Skin of body (tissue), 2 donors: ENCODE results near the gene LGR6. TPM values are rescaled to one million over a fixed set of nuclear protein-coding genes. Genes with fewer than 3 reads are reported as not detected.
A peak's percentile ranks its signal among the peaks of the same experiment; 100 is the strongest.
"Not testable (repeated sequence)": the region's sequence is repeated elsewhere in the genome, so short reads cannot be mapped to it uniquely, and the experiment has no call there.

Experiments
- DNase-seq: peaks from one replicate; lab custom pipeline; 2025; lab: John Stamatoyannopoulos, UW
- total RNA-seq: library from RNA; depleted of rRNA; stranded (reverse); fragments of >200 nt; gene quantifications from one replicate; pipeline ENCODE4 v1.2.3, GENCODE V29; 2014

The LGR6 gene
- total RNA-seq, 1 donor from 2014 or later: 11.9 TPM

- DNase-seq: no peak
Observed at GRCh38 chr1:202319381-202320080, 125.9 kb downstream of the LGR6 start.

DNA sequence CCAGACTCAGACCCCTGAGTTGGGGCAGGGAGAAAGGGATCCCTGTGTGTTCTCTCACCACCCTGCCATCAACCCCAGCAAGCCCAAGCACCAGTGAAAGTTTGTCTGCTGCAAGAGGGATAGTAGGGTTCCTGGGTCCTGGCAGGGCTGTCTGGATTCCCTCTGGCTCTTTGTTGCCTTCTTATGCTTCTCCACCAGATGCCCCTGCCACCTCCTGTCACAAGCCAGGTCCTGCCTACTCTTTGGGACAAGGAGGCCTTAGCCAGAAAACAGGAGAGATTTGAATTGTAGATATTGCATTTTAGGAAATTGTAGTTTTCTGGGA is 126.4 kb downstream of the LGR6 start:
- DNase-seq: no peak

DNA sequence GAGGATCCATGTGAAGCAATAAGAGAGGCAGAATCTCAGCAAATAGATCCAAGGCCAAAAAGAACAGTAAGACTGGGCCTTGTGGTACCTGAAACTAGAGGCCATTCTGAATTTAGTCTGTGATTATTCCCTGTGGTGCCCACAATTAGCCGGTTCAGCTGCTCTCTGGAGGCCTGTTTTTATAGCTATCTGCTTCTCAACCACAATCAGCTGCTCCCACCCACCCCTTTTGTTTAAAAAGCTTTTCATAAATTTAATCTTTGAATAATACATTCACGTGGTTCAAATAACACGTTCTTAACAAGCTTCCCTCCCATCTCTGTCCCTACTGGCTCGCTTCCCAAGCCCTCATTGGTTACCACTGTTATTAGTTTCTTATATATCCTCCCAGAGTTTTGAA is 130.1 kb downstream of the LGR6 start:
- DNase-seq: no peak

DNA sequence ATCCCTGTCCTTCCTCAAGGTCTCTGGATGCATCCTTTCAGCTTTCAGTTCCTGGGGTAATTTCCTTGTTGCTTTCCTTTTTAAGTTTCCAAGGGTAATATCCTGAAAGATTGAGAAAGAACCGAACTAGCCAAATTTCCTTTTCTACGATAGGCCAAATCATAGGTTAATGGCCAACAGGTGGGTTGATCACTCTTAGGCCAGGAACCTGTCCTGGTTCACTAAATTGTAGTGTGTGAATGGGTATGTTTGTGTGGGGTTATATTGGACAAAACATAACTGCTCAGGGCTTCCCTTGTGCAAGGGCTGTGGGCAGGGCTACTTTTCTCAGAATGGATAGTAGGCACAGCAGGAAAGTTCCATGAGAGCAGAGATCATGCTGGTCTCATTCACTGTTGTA is 131.0 kb downstream of the LGR6 start:
- DNase-seq: no peak

DNA sequence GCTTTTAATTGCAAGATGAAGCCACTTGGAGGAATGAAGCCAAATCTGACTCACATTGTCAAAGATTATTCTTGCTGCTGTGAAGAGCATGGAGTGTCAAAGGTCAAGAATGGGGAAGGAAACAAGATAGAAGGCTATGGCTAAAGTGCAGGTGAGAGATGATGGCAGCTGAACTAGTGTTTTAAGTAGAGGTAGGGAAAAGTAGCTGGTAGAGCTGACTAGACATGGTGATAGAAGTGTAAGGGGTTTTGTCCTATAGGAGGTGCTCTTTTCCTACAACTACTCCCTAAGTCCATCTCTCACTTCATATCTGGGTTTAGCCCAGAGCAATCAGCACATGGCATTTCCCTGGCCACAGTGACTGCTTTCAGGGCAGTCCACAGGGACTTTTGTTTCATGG is 136.3 kb downstream of the LGR6 start:
- DNase-seq: no peak

GRCh38 chr1:202333861-202334260 is 140.3 kb downstream of the LGR6 start:
- no peak for DNase-seq

GRCh38 chr1:202343652-202344349 is 150.2 kb downstream of the LGR6 start:
- no peak for DNase-seq

GRCh38 chr1:202348005-202348508 is 154.5 kb downstream of the LGR6 start:
- no peak for DNase-seq

- peak; percentile 98 for DNase-seq
Observed at GRCh38 chr1:202348509-202349205, 155.1 kb downstream of the LGR6 start, which contains the start of gene PPP1R12B. Gene PPP1R12B, plus strand, starts transcription at chr1:202348699. Its CDS starts 153 bp downstream, at chr1:202348852.

DNA sequence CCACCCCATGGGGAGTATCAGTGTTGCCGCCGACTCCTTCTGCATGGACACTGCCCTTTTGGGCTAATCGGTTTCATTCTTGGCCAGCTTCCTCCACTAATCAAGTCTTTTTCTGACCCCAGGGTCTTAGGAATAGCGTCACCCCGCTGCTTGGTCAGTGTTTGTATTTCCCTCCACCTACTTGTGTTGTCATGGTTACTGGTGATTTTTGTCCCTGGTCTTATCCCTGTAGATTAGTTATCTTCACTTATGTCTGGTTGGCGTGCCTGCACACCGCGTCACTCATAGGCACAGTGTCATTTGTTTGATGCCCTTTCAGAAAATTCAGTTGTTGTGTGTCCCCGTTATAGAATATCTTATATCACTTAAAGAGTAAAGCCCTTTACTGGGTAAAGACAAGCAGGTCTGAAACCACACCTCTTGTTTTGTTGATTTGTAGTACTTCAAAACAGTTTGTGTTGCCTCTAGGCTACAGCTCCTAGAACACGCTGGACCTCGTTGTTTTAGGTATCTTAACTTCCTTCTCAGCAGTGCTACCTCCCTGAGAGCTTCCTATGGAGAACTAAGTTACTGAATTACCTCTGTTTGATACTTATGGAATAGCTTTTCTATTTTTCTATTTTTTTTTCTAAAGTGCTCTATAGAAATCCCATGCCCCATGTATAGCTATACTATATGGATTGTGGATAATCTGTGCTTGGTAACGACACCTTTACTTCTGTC is 155.8 kb downstream of the LGR6 start:
- peak; percentile 71 for DNase-seq

DNA sequence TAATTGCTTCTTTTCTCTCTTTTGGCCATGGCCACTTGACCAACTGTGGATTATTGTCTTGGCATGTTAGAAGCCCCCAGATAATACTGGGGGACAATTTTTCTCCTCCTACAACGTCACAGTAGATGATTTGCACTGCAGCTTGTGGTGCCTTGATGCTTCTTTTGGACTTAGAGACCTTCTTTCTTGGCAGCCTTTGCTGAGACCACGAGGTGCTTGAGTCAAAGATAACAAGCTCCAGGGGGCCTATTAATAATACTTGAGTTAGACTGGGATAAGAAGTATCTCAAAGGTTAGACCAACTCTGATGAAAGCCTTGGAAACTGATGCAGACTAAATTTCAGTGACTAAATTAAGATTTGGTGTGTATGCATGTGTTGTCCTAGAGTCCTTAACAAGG is 158.1 kb downstream of the LGR6 start:
- DNase-seq: no peak

DNA sequence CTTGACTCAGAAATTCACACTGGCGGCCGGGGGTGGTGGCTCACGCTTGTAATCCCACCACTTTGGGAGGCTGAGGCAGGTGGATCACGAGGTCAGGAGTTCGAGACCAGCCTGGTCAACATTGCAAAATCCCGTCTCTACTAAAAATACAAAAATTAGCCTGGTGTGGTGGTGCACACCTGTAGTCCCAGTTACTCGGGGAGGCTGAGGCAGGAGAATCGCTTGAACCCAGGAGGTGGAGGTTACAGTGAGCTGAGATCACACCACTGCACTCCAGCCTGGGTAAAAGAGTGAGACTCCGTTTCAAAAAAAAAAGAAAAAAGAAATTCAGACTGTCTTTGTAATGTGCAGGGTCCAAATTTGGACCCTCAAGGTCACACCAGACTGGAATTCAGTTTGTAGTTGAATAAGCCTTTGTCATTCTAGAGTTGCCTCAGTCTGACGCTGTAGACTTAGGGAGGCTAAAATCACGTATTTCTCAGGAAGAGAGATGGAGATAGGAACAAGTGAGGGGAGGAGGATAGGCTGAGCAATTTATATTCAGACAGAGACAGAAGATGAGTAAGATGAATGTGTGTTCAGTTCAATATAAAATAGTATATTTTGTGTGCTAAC is 159.1 kb downstream of the LGR6 start:
- DNase-seq: not testable (repeated sequence)

GRCh38 chr1:202355944-202356553 is 162.4 kb downstream of the LGR6 start:
- no peak for DNase-seq

GRCh38 chr1:202357506-202357905 is 163.9 kb downstream of the LGR6 start:
- no peak for DNase-seq

DNA sequence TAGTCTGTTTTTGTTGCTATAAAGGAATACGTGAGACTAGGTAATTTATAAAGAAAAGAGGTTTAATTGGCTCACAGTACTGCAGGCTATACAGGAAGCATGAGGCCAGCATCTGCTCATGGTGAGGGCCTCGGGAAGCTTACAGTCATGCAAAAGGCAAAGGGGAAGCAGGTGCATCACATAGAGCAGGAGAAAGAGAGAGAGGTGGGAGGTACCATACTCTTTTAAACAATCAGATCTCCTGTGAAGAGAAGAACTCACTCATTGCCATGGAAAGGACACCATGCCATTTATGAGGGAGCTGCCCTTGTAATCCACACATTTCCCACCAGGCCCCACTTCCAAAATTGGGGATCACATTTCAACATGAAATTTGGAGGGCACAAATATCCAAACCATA is 167.6 kb downstream of the LGR6 start:
- no peak for DNase-seq

DNA sequence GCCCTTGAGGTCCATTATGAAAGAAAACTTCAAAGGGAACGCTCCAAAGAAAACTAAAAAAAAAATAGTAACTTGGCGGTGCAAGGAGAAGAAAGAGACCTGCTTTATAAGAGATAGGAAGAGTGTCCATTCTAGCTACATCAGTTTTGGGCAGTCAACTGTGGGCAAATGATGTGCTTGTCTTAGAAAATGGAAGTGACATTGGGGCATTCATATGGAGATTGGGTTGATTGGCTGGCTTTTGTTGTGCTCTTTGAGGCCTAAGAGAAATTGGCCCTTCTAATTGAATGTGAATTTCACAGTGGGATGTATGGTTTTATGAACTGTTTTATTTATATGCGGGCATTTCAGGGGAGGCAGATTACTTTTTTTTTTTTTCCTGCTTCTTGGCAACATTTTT is 168.1 kb downstream of the LGR6 start:
- no peak for DNase-seq

- DNase-seq: no peak
Observed at GRCh38 chr1:202362212-202362611, 168.6 kb downstream of the LGR6 start.

DNA sequence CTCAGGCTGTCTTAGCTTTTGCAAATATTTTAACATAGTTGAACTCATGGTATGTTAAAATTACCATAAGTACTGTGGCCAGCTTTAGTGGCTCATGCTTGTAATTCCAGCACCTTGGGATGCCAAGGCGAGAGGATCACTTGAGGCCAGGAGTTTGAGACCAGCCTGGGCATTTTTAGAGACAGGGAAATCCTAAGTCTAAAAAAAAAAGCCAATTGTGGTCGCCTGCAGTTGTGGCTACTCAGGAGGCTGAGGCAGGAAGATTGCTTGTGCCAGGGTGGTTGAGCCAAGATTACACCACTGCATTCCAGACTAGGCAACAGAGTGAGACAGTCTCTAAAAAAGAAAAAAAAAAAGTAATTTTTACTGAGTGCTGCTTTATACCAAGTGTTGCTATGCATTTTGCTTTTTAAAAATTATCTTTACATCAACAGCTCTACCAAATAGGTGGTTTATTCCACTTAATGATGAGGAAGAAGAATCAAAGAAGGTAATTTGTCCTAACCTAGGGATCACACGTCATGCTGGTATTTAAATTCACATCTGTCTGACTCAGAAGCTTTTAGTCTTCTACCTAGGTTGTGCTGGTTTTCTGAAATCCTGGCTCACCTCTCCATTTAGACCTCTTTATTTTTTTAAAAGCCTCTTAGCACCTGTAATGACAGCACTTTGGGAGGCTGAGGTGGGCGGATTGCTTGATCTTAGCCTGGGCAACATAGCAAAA is 171.7 kb downstream of the LGR6 start:
- DNase-seq: no peak

DNA sequence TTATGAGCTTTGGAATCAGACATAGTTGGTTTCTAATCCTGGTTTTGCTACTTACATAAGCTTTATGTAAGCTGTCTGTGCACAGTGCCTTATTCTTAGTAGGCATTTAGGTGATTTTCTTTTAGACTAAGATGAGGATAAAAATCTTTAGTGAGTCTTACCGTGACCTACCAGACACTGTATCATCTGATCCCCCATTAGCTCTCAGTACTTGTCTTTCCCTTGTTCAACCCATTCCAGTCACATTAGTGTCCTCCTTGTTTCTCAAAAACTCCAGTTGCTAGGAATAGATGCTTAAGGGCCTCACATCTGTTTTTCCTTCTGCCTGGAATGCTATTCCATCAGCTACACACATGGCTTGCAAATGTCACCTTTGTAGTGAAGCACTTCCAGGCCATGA is 173.7 kb downstream of the LGR6 start:
- peak; percentile 32 for DNase-seq
